ENCODE data around the gene PPM1E.

PPM1E gene

DNA sequence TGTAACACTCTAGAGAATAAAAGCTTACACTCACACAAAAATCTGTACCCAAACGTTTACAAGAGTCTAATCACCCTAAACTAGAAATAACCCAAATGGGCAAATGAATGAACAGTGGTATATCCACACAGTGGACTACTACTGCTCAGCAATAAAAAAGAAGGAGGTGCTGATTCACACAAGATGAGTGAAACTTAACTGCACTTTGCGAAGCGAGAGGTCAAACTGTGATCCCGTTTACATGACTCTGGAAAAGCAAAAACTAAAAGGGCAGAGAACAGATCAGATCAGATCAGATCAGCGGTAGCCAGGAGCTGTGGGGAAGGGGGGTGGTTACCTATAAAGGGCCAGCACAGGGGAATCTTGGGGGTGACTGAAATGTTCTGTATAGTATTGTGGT is 237.7 kb downstream of the PPM1E start:
- H3K27me3 ChIP-seq (ENCODE audit: control insufficient read depth, low read length): no peaks in the 10 kb centered on the region
- no peaks in the 10 kb centered on the region for H3K9me3 ChIP-seq (ENCODE audit: control insufficient read depth, insufficient read depth, low read length)
- TF ChIP-seq, protein P1, sequence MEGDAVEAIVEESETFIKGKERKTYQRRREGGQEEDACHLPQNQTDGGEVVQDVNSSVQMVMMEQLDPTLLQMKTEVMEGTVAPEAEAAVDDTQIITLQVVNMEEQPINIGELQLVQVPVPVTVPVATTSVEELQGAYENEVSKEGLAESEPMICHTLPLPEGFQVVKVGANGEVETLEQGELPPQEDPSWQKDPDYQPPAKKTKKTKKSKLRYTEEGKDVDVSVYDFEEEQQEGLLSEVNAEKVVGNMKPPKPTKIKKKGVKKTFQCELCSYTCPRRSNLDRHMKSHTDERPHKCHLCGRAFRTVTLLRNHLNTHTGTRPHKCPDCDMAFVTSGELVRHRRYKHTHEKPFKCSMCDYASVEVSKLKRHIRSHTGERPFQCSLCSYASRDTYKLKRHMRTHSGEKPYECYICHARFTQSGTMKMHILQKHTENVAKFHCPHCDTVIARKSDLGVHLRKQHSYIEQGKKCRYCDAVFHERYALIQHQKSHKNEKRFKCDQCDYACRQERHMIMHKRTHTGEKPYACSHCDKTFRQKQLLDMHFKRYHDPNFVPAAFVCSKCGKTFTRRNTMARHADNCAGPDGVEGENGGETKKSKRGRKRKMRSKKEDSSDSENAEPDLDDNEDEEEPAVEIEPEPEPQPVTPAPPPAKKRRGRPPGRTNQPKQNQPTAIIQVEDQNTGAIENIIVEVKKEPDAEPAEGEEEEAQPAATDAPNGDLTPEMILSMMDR (IDR thresholded peaks at IDR 0.05; ENCODE audit: low read depth, low read length, poor library complexity, severe bottlenecking): no peak
- TF ChIP-seq EZH2phosphoT487 (IDR thresholded peaks at IDR 0.05; ENCODE audit: borderline replicate concordance, low read length): no peak
- peaks cover 20% of the 10 kb centered on the region for H3K36me3 ChIP-seq (ENCODE audit: control insufficient read depth, low read length)
- no peaks in the 10 kb centered on the region for H3K79me2 ChIP-seq (ENCODE audit: control insufficient read depth, low read length)
- H3K4me3 ChIP-seq (ENCODE audit: low read length): no peak overlapping the region
- no peaks in the 10 kb centered on the region for H4K20me1 ChIP-seq (ENCODE audit: control insufficient read depth, insufficient read depth, low read depth, low read length)
- no peak overlapping the region for H3K4me2 ChIP-seq (ENCODE audit: low read length)
- no peak overlapping the region for H3K27ac ChIP-seq (ENCODE audit: low read depth, low read length)
- no peaks in the 10 kb centered on the region for H3K9me2 ChIP-seq (replicated peaks; ENCODE audit: control insufficient read depth, low read length)
- peaks cover 19% of the 10 kb centered on the region for H3K4me1 ChIP-seq (ENCODE audit: control insufficient read depth, low read length)
- H3F3A ChIP-seq (ENCODE audit: control insufficient read depth, insufficient read depth): peaks cover 11% of the 10 kb centered on the region

DNA sequence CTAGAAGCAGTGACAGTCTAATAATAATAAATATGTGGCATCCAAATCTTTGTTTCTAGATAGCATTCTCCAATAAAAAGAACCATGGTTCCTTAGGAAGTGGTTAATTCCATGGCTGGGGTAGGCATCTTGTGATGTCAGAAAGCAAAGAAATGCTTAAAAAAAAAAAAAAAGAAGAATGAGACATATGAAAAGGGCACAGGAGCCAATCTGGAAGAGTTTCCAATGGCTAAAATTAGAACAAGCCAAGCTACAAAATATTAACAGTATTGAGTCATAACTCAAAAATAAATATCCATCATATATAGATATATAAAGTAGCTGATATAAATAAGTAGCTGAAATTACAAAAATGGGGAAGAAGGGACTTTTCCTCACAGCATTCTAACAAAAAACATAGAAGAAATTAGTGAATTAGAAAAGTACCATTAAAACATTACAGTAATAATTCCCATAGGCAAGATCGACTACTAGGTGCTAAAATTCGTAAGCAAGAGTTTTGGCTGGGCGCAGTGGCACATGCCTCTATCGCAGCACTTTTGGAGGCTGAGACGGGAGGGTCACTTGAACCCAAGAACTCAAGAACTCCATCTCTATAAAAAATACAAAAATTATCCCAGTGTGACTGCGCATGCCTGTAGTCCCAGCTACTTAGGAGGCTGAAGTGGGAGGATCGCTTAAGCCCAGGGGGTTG is 239.7 kb downstream of the PPM1E start:
- Histone ChIP-seq H3F3A (ENCODE audit: control insufficient read depth, insufficient read depth) (peaks cover 17% of the 10 kb centered on the region), H3K9me3 (ENCODE audit: control insufficient read depth, insufficient read depth, low read length) (no peaks in the 10 kb centered on the region), H3K4me2 (ENCODE audit: low read length) (no peak overlapping the region), H3K79me2 (ENCODE audit: control insufficient read depth, low read length) (no peaks in the 10 kb centered on the region), H3K4me1 (ENCODE audit: control insufficient read depth, low read length) (peaks cover 39% of the 10 kb centered on the region), H3K36me3 (ENCODE audit: control insufficient read depth, low read length) (peaks cover 33% of the 10 kb centered on the region), H4K20me1 (ENCODE audit: control insufficient read depth, insufficient read depth, low read depth, low read length) (no peaks in the 10 kb centered on the region), H3K9me2 (replicated peaks; ENCODE audit: control insufficient read depth, low read length) (no peaks in the 10 kb centered on the region), H3K4me3 (ENCODE audit: low read length) (no peak overlapping the region), H3K27ac (ENCODE audit: low read depth, low read length) (no peak overlapping the region), H3K27me3 (ENCODE audit: control insufficient read depth, low read length) (no peaks in the 10 kb centered on the region)
- TF ChIP-seq EZH2phosphoT487 (IDR thresholded peaks at IDR 0.05; ENCODE audit: borderline replicate concordance, low read length): no peak
- TF ChIP-seq, protein P1 (IDR thresholded peaks at IDR 0.05; ENCODE audit: low read depth, low read length, poor library complexity, severe bottlenecking): no peak

DNA sequence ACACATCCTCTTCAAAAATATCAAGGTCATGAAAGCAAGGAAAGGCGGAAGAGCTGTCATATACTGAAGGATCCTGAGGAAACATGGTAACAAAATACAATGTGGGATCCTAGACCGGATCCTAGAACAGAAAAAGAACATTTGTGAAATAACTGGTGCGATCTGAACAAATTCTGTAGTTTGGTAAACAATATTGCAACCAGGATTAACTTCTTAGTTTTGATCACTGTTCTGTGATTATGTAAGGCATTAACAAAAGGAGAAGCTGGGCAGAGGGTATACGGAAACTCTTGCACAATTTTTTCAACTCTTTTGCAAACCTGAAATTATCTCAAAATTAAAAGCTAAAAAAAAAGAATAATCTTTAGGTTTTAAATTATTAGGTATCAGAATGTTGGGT is 241.3 kb downstream of the PPM1E start:
- Histone ChIP-seq H3K27ac (ENCODE audit: low read depth, low read length) (no peak overlapping the region), H3K27me3 (ENCODE audit: control insufficient read depth, low read length) (no peaks in the 10 kb centered on the region), H4K20me1 (ENCODE audit: control insufficient read depth, insufficient read depth, low read depth, low read length) (no peaks in the 10 kb centered on the region), H3K4me2 (ENCODE audit: low read length) (no peak overlapping the region), H3K4me1 (ENCODE audit: control insufficient read depth, low read length) (peaks cover 55% of the 10 kb centered on the region), H3K36me3 (ENCODE audit: control insufficient read depth, low read length) (peaks cover 33% of the 10 kb centered on the region), H3F3A (ENCODE audit: control insufficient read depth, insufficient read depth) (peaks cover 21% of the 10 kb centered on the region), H3K4me3 (ENCODE audit: low read length) (no peak overlapping the region), H3K9me2 (replicated peaks; ENCODE audit: control insufficient read depth, low read length) (no peaks in the 10 kb centered on the region), H3K9me3 (ENCODE audit: control insufficient read depth, insufficient read depth, low read length) (no peaks in the 10 kb centered on the region), H3K79me2 (ENCODE audit: control insufficient read depth, low read length) (no peaks in the 10 kb centered on the region)
- TF ChIP-seq, protein P1 (IDR thresholded peaks at IDR 0.05; ENCODE audit: low read depth, low read length, poor library complexity, severe bottlenecking): no peak
- no peak for TF ChIP-seq EZH2phosphoT487 (IDR thresholded peaks at IDR 0.05; ENCODE audit: borderline replicate concordance, low read length)

Measured in DOHH2 (cell line).